ENCODE data around the gene SARNP. TPM values are rescaled to one million over a fixed set of nuclear protein-coding genes. Genes with fewer than 3 reads are reported as not detected.

SARNP gene
- polyA plus RNA-seq, 1 of the 3 experiments (the other 2 are of a cell fraction) = 65.8 TPM

DNA sequence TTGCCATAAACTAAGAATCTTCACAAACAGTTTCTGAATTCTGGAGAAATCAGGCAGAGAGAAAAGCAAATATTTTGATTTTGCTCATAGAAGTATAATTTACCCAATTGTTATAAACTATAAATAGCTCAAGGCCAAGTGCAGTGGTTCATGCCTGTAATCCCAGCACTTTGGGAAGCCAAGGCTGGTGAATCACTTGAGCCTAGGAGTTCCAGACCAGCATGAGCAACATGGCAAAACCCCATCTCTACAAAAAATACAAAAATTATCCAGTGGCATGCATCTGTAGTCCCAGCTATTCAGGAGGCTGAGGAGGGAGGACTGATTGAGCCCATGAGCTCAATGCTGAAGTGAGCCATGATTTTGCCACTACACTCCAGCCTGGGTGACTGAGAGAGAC is 44.8 kb upstream of the SARNP start:
- no peaks in the 10 kb centered on the region for H4K20me1 ChIP-seq (ENCODE audit: insufficient read depth)
- no peaks in the 10 kb centered on the region for H3K79me2 ChIP-seq (ENCODE audit: insufficient read depth)
- no peaks in the 10 kb centered on the region for H3K27me3 ChIP-seq (ENCODE audit: insufficient read depth)
- DNase-seq = no peak
- H3K27ac ChIP-seq (ENCODE audit: low read depth in 2 of 2, low read length in 1 of 2) = no peak overlapping the region
- ChIA-PET POLR2A (no interaction called here), CTCF (no interaction called here)
- no peaks in the 10 kb centered on the region for H3K9me2 ChIP-seq
- no peaks in the 10 kb centered on the region for H3F3A ChIP-seq (replicated peaks; ENCODE audit: insufficient read depth)
- no peak overlapping the region for H2AFZ ChIP-seq (ENCODE audit: low read depth)
- H3K4me3 ChIP-seq (ENCODE audit: low read depth in 2 of 2, low read length in 1 of 2) = no peak overlapping the region
- no peaks in the 10 kb centered on the region for H3K9me3 ChIP-seq
- no peaks in the 10 kb centered on the region for H3K36me3 ChIP-seq (replicated peaks in 1 of 2; ENCODE audit: control insufficient read depth in 1 of 2, insufficient read depth in 2 of 2, low read length in 1 of 2)
- no peaks in the 10 kb centered on the region for H3K4me1 ChIP-seq (ENCODE audit: control insufficient read depth in 1 of 2, insufficient read depth in 2 of 2, low read depth in 1 of 2, low read length in 1 of 2)
- no peak overlapping the region for H3K4me2 ChIP-seq
- TF ChIP-seq GATA2 (CRISPR knock-in tag; IDR thresholded peaks at IDR 0.05) (no peak), JUND (IDR thresholded peaks at IDR 0.05) (no peak), POLR2AphosphoS5 (IDR thresholded peaks at IDR 0.05; ENCODE audit: low read depth, low read length) (no peak), RCOR1 (IDR thresholded peaks at IDR 0.05; ENCODE audit: low read length) (no peak), SMC3 (IDR thresholded peaks at IDR 0.05; ENCODE audit: low read depth, low read length) (no peak), TCF12 (IDR thresholded peaks at IDR 0.05) (no peak), NRF1 (IDR thresholded peaks at IDR 0.05; ENCODE audit: low read depth, low read length) (no peak), NFIC (IDR thresholded peaks at IDR 0.05; ENCODE audit: borderline replicate concordance) (no peak), EZH2phosphoT487 (IDR thresholded peaks at IDR 0.05; ENCODE audit: borderline replicate concordance, low read depth) (no peak), RAD21 (IDR thresholded peaks at IDR 0.05; ENCODE audit: low read length) (no peak), FOSL2 (IDR thresholded peaks at IDR 0.05; ENCODE audit: borderline replicate concordance, low read depth) (no peak), MEF2A (IDR thresholded peaks at IDR 0.05; ENCODE audit: borderline replicate concordance, low read depth) (no peak), RXRA (IDR thresholded peaks at IDR 0.05; ENCODE audit: borderline replicate concordance, low read depth) (no peak), GABPA (IDR thresholded peaks at IDR 0.05; ENCODE audit: low read depth) (no peak)
- TF ChIP-seq, protein P1, sequence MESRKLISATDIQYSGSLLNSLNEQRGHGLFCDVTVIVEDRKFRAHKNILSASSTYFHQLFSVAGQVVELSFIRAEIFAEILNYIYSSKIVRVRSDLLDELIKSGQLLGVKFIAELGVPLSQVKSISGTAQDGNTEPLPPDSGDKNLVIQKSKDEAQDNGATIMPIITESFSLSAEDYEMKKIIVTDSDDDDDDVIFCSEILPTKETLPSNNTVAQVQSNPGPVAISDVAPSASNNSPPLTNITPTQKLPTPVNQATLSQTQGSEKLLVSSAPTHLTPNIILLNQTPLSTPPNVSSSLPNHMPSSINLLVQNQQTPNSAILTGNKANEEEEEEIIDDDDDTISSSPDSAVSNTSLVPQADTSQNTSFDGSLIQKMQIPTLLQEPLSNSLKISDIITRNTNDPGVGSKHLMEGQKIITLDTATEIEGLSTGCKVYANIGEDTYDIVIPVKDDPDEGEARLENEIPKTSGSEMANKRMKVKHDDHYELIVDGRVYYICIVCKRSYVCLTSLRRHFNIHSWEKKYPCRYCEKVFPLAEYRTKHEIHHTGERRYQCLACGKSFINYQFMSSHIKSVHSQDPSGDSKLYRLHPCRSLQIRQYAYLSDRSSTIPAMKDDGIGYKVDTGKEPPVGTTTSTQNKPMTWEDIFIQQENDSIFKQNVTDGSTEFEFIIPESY (IDR thresholded peaks at IDR 0.05; ENCODE audit: borderline replicate concordance, low read depth) = no peak
- TF ChIP-seq, protein P2, sequence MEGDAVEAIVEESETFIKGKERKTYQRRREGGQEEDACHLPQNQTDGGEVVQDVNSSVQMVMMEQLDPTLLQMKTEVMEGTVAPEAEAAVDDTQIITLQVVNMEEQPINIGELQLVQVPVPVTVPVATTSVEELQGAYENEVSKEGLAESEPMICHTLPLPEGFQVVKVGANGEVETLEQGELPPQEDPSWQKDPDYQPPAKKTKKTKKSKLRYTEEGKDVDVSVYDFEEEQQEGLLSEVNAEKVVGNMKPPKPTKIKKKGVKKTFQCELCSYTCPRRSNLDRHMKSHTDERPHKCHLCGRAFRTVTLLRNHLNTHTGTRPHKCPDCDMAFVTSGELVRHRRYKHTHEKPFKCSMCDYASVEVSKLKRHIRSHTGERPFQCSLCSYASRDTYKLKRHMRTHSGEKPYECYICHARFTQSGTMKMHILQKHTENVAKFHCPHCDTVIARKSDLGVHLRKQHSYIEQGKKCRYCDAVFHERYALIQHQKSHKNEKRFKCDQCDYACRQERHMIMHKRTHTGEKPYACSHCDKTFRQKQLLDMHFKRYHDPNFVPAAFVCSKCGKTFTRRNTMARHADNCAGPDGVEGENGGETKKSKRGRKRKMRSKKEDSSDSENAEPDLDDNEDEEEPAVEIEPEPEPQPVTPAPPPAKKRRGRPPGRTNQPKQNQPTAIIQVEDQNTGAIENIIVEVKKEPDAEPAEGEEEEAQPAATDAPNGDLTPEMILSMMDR (IDR thresholded peaks at IDR 0.05) = no peak
- TF ChIP-seq, protein P3, sequence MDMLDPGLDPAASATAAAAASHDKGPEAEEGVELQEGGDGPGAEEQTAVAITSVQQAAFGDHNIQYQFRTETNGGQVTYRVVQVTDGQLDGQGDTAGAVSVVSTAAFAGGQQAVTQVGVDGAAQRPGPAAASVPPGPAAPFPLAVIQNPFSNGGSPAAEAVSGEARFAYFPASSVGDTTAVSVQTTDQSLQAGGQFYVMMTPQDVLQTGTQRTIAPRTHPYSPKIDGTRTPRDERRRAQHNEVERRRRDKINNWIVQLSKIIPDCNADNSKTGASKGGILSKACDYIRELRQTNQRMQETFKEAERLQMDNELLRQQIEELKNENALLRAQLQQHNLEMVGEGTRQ (IDR thresholded peaks at IDR 0.05; ENCODE audit: borderline replicate concordance, low read depth, low read length) = no peak
- TF ChIP-seq, protein P4, sequence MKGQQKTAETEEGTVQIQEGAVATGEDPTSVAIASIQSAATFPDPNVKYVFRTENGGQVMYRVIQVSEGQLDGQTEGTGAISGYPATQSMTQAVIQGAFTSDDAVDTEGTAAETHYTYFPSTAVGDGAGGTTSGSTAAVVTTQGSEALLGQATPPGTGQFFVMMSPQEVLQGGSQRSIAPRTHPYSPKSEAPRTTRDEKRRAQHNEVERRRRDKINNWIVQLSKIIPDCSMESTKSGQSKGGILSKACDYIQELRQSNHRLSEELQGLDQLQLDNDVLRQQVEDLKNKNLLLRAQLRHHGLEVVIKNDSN (IDR thresholded peaks at IDR 0.05; ENCODE audit: borderline replicate concordance, low read depth) = no peak
- TF ChIP-seq, protein P5, sequence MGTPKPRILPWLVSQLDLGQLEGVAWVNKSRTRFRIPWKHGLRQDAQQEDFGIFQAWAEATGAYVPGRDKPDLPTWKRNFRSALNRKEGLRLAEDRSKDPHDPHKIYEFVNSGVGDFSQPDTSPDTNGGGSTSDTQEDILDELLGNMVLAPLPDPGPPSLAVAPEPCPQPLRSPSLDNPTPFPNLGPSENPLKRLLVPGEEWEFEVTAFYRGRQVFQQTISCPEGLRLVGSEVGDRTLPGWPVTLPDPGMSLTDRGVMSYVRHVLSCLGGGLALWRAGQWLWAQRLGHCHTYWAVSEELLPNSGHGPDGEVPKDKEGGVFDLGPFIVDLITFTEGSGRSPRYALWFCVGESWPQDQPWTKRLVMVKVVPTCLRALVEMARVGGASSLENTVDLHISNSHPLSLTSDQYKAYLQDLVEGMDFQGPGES (IDR thresholded peaks at IDR 0.05; ENCODE audit: low read depth, low read length) = no peak
- TF ChIP-seq, protein P6, sequence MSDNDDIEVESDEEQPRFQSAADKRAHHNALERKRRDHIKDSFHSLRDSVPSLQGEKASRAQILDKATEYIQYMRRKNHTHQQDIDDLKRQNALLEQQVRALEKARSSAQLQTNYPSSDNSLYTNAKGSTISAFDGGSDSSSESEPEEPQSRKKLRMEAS (IDR thresholded peaks at IDR 0.05; ENCODE audit: low read depth) = no peak
- H3K9ac ChIP-seq = no peak overlapping the region

Data from SK-N-SH (cell line).